ENCODE data around the gene ASPHD1. TPM values are rescaled to one million over a fixed set of nuclear protein-coding genes. Genes with fewer than 3 reads are reported as not detected.

Gene ASPHD1, protein sequence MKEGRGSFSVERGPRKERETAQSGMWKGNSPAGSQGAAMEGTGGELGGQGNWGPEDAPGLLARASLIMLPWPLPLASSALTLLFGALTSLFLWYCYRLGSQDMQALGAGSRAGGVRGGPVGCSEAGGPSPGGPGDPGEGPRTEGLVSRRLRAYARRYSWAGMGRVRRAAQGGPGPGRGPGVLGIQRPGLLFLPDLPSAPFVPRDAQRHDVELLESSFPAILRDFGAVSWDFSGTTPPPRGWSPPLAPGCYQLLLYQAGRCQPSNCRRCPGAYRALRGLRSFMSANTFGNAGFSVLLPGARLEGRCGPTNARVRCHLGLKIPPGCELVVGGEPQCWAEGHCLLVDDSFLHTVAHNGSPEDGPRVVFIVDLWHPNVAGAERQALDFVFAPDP
- total RNA-seq = 4.4 TPM
- long read RNA-seq, partial matches to known transcripts = 2 of 3 reads
- long read RNA-seq, other reads (novel, unspliced or antisense) = 1 of 3 reads

GRCh38 chr16:29900102-29900887 is at the start of gene ASPHD1:
Gene ASPHD1, plus strand, starts transcription at chr16:29900488. Its CDS starts 484 bp downstream, at chr16:29900972.
- Histone ChIP-seq H3K4me1 (no peaks in the 10 kb centered on the region), H3K27ac (no peak within 1 kb of the TSS), H3K4me3 (peak within 1 kb of the TSS; percentile 65), H3K27me3 (peaks cover 19% of the 10 kb centered on the region), H3K9me3 (no peaks in the 10 kb centered on the region), H3K36me3 (no peaks in the 10 kb centered on the region)
- DNase-seq (peak; percentile 90), ATAC-seq (peak; percentile 87)
- intact Hi-C loops (cut with DNase I) = no loop called here
- TF ChIP-seq, protein P1, sequence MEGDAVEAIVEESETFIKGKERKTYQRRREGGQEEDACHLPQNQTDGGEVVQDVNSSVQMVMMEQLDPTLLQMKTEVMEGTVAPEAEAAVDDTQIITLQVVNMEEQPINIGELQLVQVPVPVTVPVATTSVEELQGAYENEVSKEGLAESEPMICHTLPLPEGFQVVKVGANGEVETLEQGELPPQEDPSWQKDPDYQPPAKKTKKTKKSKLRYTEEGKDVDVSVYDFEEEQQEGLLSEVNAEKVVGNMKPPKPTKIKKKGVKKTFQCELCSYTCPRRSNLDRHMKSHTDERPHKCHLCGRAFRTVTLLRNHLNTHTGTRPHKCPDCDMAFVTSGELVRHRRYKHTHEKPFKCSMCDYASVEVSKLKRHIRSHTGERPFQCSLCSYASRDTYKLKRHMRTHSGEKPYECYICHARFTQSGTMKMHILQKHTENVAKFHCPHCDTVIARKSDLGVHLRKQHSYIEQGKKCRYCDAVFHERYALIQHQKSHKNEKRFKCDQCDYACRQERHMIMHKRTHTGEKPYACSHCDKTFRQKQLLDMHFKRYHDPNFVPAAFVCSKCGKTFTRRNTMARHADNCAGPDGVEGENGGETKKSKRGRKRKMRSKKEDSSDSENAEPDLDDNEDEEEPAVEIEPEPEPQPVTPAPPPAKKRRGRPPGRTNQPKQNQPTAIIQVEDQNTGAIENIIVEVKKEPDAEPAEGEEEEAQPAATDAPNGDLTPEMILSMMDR (IDR thresholded peaks at IDR 0.05) = no peak

DNA sequence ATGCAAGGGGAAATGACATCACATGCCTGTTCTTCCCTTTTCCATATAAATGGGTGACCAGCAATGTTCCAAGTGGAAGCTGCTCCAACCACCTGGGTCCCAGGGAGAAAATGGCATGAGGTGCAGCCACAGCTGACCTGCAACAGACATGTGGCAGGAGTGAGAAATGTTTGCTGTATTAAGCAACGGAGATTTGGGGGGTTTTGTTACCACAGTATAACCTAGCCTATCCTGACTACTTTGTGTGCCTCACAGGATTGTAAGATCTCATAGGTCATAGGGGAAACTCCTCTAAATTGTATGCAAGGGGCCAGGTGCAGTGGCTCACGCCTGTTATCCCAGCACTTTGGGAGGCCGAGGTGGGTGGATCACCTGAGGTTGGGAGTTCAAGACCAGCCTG is 49.3 kb upstream of the ASPHD1 start:
- intact Hi-C loops (cut with DNase I) = loop anchor here (10.0 kb wide), 1 partner anchor 154 kb away; no protein-coding TSS in a partner anchor
- ATAC-seq (no peak), DNase-seq (no peak)
- peaks cover 21% of the 10 kb centered on the region for H3K36me3 ChIP-seq
- TF ChIP-seq, protein P1 (IDR thresholded peaks at IDR 0.05) = no peak
- H3K27me3 ChIP-seq = no peaks in the 10 kb centered on the region
- peaks cover 5% of the 10 kb centered on the region for H3K4me1 ChIP-seq
- no peaks in the 10 kb centered on the region for H3K9me3 ChIP-seq
- no peak overlapping the region for H3K4me3 ChIP-seq
- no peak overlapping the region for H3K27ac ChIP-seq

- TF ChIP-seq, protein P1 (IDR thresholded peaks at IDR 0.05) = no peak
- DNase-seq (no peak), ATAC-seq (peak; percentile 54)
- H3K27me3 ChIP-seq = no peaks in the 10 kb centered on the region
- no peaks in the 10 kb centered on the region for H3K9me3 ChIP-seq
- peaks cover 5% of the 10 kb centered on the region for H3K4me1 ChIP-seq
- intact Hi-C loops (cut with DNase I) = loop anchor here (10.0 kb wide), 1 partner anchor 152 kb away; no protein-coding TSS in a partner anchor
- H3K27ac ChIP-seq = peak overlapping the region; percentile 72
- peaks cover 4% of the 10 kb centered on the region for H3K36me3 ChIP-seq
- no peak overlapping the region for H3K4me3 ChIP-seq
Observed at GRCh38 chr16:29852654-29853053, 47.6 kb upstream of the ASPHD1 start.

DNA sequence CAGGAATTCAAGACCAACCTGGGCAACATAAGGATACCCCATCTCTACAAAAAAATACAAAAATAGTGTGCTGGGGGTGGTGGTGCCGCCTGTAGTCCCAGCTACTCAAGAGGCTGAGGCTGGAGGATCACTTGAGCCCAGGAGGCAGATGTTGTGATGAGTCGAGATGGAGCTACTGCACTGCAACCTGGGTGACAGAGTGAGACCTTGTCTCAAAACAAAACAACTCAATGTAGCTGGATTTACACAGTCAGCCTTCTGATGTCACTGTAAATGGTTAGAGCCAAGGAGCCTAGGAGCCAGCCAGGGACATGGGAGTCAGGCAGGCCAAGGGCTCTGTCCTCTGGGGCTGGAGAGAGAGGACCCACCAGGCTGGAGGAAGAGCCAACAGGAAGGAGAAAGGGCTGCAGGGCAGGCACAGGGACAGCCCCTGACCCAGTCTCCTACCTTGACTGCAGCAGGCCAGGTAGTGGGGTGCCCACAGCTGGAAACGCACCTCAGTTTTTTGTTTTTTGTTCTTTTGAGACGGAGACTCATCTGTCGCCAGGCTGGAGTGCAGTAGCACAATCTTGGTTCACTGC is 45.7 kb upstream of the ASPHD1 start:
- ATAC-seq = no peak

More for the DNA sequence above, 45.7 kb upstream of the ASPHD1 start:
- peaks cover 5% of the 10 kb centered on the region for H3K4me1 ChIP-seq
- H3K4me3 ChIP-seq = no peak overlapping the region
- H3K9me3 ChIP-seq = no peaks in the 10 kb centered on the region
- no peaks in the 10 kb centered on the region for H3K27me3 ChIP-seq
- TF ChIP-seq, protein P1 (IDR thresholded peaks at IDR 0.05) = no peak
- H3K36me3 ChIP-seq = peaks cover 15% of the 10 kb centered on the region
- intact Hi-C loops (cut with DNase I) = loop anchor here (10.0 kb wide), 1 partner anchor 150 kb away; no protein-coding TSS in a partner anchor
- no peak overlapping the region for H3K27ac ChIP-seq
- no peak for DNase-seq

Data from upper lobe of right lung (tissue), 1 donor.